NCI-H526 treated with DMSO at 0.1 percent for 48 hours (cell line): ENCODE measurements around the gene GNGT2.
"Not testable (repeated sequence)": the region's sequence is repeated elsewhere in the genome, so short reads cannot be mapped to it uniquely, and the experiment has no call there.

Experiments used
- DNase-seq: peaks from one replicate; lab custom pipeline; 2025; lab: John Stamatoyannopoulos, UW

GNGT2 gene

DNA sequence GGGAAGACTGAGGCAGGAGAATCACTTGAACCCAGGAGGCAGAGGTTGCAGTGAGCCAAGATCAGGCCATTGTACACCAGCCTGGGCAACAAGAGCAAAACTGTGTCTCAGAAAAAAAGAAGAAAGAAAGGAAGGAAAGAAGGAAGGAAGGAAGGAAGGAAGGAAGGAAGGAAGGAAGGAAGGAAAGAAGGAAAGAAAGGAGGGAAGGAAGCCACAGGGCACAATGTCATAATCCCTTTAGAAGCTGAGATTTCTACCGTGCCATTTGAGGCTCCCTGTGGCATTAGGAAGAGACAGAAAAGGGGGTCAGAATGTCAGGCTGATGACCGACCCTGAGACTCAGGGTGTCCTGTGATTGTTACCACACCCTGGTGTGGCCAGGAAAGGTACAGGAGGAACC, 6.6 kb downstream of the GNGT2 start:
- DNase-seq: no peak

- no peak for DNase-seq
These were observed 8.9 kb downstream of the GNGT2 start for GRCh38 chr17:49201481-49201927.

- DNase-seq: no peak
These were observed 9.8 kb downstream of the GNGT2 start for GRCh38 chr17:49200423-49201083.

DNA sequence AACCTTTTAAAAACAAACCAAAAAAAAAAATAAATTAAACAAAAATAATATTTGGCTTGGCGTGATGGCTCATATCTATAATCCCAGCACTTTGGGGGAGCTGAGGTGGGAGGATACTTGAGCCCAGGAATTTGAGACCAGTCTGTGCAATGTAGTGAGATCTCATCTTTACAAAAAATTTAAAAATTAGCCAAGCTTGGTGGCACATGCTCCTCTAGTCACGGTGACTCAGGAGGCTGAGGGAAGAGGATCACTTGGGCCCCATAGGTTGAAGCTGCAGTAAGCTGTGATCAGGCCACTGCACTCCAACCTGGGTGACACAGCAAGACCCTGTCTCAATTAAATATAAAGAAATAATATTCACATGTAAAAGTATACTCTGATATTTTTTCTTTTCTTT, 12.2 kb downstream of the GNGT2 start:
- DNase-seq: no peak

DNA sequence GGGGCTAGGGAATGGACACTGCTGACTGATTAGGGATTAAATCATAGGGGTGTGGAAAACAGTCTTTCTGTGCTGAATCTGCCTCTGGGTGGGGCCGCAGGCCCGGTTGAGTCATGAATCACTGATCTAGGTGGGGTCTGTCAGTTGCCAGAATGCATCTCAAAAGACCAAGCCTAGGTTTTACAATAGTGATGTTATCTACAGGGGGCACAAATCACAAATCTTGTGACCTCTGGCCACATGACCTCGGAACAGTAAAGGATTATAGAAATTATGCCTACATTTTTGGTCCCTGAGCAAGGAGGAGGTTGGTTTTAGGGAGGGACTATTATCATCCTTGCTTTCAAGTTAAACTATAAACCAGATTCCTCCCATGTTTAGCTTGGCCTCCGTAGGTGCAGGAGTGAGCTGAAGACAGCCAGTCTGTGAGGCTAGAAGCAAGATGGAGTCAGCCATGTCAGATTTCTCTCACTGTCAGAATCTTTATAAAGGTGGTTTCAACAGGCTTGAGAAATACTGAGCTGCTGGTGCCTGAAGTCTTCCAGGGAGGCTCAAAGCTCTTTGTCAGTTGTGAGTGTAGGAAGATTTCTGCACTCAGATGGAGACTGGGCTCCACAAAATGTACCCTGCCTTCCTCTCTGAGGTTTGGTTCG, 12.9 kb downstream of the GNGT2 start:
- no peak for DNase-seq

GRCh38 chr17:49196520-49196919, 13.9 kb downstream of the GNGT2 start:
- DNase-seq: no peak

DNA sequence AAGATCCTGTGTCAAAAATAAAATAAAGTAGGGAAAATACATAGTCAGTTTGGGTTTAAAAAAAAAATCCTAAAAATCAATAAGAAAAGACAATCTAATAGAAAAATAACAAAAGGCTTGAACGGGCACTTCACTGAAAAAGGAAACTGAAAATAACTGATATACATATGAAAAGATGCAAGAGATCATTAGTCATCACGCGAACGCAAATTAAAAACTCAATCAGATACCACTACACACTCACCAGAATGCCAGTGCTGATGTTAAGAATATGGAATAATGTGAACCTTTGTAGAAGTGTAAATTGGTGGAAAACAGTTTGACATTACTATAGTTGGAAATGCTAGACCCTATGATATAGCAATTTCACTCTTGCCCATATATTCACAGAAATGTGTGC, 14.6 kb downstream of the GNGT2 start:
- DNase-seq: no peak

DNA sequence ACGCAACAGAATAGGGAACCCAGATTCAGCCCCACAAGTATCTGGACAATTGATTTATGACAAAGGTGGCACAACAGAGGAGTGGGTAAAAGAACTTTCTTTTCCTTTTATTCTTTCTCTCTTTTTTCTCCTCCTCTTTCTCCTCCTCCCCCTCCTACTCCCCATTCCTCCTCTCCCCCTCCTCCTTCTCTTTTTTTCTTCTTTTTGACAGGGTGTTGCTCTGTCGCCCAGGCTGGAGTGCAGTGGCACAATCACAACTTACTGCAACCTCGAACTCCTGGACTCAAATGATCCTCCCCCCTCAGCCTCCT, 16.1 kb downstream of the GNGT2 start:
- no peak for DNase-seq

GRCh38 chr17:49193513-49194296, 16.7 kb downstream of the GNGT2 start:
- DNase-seq: peak; percentile 30

- DNase-seq: peak; percentile 97
These were observed 18.2 kb downstream of the GNGT2 start for GRCh38 chr17:49191917-49192741.

- DNase-seq: no peak
These were observed 18.9 kb downstream of the GNGT2 start for GRCh38 chr17:49191409-49191916.

DNA sequence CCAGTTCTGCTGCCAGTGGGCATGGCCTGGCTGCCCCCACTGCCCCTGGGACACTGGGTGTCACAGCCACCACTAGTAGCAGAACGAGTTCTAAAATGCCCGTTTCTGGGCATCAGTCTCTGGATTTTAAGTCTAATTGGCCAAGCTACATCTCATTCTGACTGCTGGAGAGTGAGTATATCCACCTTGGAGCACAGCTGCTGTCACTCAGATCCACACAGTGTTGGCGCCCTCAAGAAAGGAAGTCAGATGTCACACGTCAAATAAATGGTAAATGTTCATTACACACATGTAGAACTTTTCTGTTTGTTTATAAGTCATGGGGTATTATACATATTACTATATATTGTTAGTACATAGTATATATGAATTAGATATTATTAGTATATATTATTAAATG, 19.4 kb downstream of the GNGT2 start:
- DNase-seq: no peak

- DNase-seq: no peak
These were observed 23.1 kb downstream of the GNGT2 start for GRCh38 chr17:49187301-49187700.

DNA sequence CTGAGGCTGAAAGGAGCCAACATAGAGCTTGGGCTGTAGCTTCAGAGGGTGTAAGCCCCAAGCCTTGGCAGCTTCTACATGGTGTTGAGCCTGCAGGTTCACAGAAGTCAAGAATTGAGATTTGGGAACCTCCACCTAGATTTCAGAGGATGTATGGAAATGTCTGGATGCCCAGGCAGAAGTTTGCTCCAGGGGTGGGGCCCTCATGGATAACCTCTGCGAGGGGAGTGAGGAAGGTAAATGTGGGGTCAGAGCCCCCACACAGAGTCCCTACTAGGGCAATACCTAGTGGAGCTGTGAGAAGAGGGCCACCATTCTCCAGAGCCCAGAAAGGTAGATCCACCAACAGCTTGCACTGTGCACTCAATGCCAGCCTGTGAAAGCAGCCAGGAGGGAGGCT, 25.0 kb downstream of the GNGT2 start:
- not testable (repeated sequence) for DNase-seq

DNA sequence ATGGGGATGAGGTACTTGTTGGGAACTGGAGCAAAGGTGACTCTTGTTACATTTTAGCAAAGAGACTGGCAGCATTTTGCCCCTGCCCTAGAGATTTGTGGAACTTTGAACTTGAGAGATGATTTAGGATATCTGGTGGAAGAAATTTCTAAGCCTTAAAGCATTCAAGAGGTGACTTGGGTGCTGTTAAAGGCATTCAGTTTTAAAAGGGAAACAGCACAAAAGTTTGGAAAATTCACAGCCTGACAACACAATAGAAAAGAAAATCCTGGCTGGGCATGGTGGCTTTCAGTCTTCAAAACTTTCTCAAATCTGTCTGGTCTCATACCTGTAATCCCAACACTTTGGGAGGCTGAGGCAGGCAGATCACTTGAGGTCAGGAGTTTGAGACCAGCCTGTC, 25.9 kb downstream of the GNGT2 start:
- not testable (repeated sequence) for DNase-seq

DNA sequence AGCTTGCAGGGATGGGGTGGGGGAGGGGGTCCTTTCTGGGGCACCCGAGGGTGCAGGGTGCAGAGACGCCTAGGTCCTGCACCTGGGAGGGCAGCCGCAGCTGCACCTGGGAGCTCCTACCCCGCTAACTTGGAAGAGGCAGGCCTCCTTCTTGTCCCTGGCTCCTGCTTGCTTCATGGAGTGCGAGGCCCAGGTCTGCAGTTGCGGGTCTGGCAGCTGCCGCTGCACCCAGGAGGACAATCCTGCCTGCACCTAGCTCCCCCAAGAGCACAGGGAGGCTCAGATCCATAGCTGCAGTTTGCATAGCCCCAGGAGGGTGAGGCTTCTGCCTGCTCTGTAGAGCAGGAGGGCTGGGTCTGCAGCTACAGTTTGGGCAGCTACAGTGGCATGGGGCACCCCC, 26.6 kb downstream of the GNGT2 start:
- DNase-seq: no peak

GRCh38 chr17:49183341-49183740, 27.0 kb downstream of the GNGT2 start:
- no peak for DNase-seq

GRCh38 chr17:49180998-49181635, 29.3 kb downstream of the GNGT2 start:
- DNase-seq: no peak

- peak; percentile 36 for DNase-seq
These were observed 30.1 kb downstream of the GNGT2 start for GRCh38 chr17:49180303-49180702.

- DNase-seq: not testable (repeated sequence)
These were observed 34.4 kb downstream of the GNGT2 start for GRCh38 chr17:49175978-49176377.

GRCh38 chr17:49170711-49171110, 39.7 kb downstream of the GNGT2 start:
- not testable (repeated sequence) for DNase-seq

- no peak for DNase-seq
These were observed 40.2 kb downstream of the GNGT2 start for GRCh38 chr17:49170216-49170615.
